GM19467 (cell line): ENCODE measurements around the gene TDRD10.
"Not testable (repeated sequence)": the region's sequence is repeated elsewhere in the genome, so short reads cannot be mapped to it uniquely, and the experiment has no call there.

ENCODE experiments used
- ATAC-seq: cut with Tn5 transposase; IDR thresholded peaks from one replicate; pipeline ENCODE4 v1.9.1; 2021; ENCODE audit warnings: mild to moderate bottlenecking, moderate library complexity; ENCODE audit not compliant: unreplicated experiment

TDRD10 gene

DNA sequence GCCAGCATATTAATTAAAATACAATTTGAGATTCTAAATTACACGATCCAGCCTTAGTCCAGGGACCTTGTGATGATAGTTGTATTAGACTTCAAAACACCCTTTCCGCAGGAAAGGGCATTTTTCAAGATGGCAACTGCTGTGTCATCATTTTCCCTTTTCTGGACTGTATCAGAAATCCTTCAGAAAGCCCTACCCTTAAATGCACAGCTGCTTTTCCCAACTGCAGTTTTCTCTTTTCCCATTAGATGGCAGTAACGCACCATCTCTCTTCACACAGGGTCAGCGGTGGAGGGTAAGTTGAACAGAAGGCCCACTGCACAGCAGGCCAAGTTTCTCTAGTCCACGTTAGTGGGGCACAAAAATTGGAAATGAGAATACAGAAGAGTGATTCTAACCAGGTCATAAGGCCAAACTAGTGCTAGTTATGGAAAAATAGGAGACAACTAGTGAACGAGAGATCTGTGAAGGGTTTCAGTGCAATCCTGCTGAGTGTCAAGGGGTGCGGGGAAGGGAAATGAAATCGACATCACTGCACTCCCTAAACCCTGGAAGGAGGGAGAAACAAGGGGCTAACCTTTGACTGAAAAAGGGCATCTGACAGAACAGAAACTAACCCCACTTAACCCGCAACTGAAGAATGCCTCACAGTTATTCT lies 22.1 kb upstream of the TDRD10 start:
- ATAC-seq = no peak

DNA sequence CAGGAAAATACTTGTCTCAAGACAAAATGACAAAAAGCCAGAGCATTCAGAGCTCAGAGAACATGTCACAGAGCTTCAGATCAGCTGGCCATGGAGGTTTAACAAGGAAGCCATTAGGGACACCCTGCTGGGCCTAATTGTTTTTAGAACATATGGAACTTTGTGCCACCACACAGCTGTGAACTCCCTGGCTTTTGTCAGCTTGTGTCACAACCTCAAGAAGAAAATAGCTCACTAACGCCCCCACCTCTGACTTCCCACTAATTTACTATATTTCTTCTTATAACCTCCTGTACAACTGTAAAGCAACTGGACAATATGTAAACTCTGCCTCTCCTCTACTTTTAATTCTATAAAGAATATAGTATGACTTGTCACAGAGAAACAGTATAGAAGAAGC lies 21.0 kb upstream of the TDRD10 start:
- no peak for ATAC-seq

DNA sequence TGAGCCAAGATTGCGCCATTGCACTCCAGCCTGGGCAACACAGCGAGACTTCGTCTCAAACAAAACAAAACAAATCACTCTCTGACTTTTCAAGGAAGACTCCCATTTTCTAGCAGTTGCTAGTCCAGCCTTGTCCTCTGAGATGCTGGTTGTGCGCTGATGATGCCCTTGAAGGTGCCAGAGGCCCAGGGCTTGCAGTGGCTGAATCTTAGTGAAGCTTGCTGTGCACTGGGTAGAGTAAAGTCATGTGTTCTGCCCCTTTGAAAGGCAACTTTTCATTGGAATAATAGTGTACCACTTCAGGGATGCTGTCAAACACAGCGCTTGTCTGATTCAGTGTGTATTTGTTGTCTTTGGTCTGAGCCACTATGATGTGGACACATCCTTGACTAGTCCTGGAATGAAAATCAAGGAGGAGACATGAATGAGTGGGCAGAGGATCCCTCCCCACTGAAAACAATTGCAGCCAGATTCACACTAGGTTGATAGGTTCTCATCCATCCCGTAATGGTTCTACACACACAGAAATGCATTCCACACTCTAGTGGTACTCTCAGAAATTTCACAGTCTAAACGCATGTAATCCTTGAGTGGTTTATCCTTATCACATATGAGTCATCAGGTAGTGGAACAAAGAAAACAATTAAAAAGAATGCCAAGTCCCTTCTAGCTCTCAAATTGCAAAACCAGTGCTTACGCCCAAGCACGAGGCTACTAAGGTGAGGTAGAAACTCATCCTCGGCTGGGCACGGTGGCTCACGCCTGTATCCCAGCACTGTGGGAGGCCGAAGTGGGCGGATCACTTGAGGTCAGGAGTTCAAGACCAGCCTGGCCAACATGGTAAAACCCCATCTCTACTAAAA lies 17.8 kb upstream of the TDRD10 start:
- no peak for ATAC-seq

DNA sequence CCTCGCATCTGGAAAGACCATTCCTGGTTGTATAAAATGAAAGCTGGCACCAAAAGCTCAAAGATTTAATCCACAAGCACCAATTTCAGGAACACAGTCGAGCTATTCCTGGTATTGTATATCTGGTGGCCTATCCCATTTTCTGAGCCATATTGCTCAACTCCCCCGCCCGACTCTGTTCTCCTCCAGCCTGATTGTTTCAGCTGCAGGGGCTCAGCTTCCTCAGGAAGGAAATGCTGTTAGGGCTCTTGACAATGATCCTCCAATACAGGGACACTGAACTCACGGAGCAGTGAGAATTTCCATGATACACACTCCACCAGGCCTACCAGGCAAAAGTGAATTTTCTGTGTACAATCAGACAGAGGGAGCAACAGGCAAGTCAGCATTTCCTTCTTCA lies 16.9 kb upstream of the TDRD10 start:
- no peak for ATAC-seq

DNA sequence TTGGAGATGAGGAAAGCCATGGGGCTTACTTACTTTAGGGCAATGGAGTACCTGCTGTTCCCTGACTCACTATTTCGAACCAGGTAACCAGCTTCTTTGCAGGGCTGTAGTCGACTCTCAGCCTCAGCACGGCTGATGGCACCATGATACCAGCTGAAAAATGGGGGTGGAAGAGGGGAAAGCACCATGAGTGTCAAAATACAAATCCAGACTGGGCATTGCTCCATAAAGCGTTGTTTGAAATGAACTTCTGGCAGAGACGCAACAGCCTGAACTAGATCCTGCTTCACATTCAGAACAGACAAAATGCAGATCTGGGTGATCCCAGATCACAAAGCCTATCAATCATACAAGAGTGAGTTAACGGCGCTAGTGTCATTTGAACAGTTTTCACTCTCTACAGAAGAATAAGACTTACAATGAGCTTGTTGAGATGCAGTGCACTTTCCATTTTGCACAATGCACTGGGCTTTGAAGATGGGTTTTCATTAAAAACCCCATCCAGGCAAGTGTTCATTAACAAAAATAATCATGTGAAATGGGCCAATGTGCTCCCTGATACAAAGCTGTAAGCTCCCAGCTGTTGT lies 16.0 kb upstream of the TDRD10 start:
- no peak for ATAC-seq

DNA sequence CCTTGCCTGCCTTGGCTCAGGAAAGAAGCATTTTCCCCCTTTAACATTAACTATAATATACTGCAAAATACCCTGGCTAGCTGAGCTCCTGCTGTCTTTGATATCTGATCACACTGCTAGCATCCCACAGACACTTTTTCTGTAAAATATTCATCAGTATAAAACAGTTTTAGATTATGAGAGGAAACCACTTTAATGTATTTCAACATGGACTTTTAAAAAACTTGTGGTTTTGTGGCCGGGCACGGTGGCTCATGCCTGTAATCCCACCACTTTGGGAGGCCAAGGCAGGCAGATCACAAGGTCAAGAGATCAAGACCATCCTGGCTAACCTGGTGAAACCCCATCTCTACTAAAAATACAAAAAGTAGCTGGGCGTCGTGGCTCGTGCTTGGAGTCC lies 15.3 kb upstream of the TDRD10 start:
- not testable (repeated sequence) for ATAC-seq

DNA sequence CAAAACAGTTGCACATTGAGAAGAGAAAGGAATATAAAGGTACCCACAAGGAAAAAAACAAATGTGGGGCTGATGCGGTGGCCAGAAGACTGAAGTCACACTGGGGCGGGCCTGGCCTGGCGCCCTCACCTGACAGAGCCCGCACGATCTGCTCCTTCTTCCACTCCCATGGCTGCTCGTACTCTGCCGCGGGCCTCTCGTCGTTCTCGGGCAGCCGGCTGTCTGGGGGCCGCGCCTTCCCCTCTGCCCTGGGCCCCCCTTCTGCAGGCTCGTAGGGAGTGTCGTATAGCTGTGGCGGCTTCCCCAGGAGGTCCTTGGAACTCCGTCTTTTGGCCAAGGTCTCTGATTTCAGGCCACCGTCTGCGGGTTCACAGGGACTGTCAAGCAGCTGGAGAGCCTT lies 13.1 kb upstream of the TDRD10 start:
- ATAC-seq = no peak

DNA sequence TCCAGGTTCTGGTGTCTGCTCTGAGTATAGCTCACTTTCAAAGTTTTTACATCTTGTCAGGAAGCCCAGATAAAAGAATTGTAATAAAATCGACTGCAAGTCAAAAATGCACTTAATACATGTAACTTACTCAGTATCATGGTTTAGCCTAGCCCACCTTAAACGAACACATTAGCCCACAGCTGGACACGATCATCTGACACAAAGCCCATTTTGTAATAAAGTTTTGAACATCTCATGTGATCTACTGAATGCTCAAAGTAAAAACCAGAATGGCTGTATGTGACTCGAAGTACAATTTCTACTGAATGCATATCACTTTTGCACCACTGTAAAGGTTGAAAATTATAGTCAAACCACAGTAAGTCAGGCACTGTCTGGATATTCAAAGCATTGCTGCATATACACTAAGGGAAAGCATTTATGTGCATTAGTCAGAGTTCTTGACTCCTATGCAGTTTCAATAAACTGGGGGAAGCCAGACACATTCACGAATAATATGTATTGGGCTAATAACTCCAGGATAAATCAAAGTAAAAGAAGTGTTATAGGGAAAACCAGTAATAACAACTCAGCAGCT lies 12.2 kb upstream of the TDRD10 start:
- no peak for ATAC-seq

DNA sequence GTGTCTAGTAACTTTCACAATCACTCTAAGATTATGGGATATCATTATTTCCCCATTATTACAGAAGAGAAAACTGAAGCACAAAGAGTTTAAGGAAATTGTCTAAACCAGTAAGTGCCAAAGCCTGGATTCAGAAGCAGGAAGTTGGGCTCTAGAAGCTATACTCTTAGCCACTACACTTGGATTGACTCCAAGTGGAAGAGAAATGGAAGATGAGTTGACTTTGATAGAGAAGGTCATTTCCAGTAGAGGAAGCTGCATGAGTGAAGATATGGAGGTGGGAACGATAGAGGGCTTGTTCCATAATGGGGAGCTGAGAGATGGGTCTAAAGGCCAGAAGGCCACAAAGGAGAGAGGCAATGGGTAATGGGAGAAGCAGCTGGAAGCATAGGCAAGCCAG lies 11.7 kb upstream of the TDRD10 start:
- no peak for ATAC-seq

DNA sequence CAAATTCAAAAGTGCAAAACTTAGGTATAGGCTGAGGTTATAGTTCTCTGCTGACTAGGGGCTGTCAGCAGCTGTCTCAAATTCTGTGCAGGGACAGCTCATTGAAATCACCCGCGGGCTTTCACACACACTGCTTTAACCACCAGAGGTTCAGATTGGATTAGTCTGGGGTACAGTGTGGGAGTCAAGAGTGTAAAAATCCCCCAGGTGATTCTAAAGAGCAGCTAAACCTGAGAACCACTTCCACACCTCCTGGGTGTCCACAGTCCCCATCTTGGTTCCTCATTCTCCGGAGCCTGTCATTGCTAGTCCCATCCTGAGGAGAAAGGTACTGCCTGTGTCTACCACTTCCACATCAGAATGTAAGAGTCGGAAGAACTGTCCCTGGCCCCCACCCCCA lies 9.9 kb upstream of the TDRD10 start:
- no peak for ATAC-seq

DNA sequence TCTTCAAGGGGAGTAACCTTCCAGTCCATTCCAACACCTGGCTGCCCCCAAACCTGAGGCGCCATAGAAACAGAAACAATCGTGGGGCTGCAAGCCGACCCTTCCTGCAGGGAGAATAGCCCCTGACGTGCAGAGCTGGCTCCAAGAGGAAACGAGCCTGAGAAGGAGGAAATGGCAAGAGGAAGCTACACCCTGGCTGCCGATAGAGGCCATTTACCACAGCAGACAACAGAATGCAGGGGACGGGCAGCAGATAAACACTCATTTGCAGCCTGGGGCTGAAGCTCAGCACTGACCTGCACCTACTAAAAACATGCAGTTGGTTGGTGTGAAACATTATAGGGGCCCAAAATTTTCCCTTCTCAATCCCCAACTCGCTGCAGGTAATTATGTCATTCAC lies 8.7 kb upstream of the TDRD10 start:
- ATAC-seq = no peak

DNA sequence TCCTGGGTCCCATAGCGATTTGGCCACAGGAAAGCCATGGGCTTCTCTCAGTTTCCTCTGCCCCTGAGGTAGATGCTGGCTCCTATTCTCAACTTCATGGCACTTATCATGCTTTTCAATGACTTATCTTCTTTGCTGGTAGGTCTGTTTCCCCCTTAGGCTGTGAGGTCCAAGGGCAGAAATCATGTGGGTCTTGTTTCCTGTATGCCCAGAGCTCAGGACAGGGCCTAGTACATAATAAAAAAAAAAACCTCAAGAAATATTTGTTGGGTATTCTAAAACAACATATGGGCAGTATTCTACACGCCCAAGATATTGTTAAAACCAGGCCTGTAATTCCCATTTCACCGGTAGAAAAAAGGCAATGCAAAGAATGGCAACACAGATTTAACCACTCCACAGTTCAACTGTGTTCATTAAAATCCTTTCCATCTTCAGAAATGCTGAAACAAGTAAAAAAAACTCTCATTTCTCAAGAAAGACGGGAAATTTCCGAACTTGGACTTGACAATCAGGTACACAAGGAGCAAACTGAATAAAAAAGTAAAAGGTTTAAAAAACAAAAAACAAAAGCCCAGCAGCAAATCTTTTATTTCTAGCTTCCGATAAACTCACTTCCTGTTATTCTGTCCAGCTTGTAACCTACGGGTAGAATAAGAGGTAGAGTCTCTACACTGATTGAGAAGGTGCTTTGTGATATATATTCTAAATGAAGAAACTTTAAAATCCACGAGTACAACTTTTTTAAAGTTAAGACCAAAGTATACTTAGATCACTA lies 6.3 kb upstream of the TDRD10 start:
- ATAC-seq = no peak

DNA sequence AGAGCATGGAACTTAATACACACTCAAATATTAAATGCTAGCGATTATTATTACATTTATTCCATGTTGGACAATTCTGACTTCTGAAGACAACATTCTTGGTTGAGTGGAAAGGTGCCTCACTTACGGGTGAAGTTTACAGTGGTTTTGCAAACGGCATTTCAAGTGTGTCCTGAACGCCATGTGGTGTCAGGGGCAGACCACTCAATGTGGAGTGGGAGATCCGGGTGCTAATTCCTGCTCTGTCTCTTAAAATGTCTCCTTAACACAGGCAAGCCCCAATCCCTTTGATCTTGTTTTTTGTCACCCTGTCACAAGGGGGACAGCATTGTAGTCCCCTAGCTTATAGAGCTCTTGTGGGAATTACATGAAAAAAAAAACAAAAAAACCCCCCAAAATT lies 5.6 kb upstream of the TDRD10 start:
- ATAC-seq = no peak

DNA sequence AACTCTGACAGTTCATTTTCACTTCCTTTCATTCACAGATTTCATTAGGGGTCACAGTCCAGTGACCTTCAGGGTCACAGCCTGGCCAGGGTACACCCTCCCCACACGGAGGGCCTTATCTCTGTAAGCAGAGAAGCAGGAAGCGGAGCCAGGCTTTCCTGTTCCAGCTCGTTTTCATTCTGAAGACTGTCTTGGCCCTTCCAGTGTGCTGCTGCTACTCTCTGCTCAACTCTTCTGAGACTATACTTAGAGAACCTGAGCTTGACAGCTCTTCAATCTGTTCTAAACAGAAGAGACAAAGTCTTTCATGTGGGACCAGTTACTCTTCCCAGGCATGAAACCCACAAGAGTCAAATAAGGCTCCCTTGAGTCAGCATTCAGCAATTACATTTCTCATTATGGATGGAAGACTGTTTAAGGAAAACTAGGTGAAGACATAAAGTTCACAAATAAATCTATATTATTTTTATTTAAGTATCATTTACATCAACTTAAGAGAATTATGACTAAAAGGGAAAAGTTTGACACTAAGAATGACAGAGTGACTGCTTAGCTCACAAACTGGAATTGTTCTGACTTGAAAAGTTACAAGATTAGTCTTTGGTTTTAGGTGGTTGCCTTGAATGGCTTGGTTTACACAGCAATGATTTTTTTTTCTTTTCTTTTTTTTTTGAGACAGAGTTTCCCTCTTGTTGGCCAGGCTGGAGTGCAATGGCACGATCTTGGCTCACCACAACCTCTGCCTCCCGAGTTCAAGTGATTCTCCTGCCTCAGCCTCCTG lies 4.8 kb upstream of the TDRD10 start:
- no peak for ATAC-seq

DNA sequence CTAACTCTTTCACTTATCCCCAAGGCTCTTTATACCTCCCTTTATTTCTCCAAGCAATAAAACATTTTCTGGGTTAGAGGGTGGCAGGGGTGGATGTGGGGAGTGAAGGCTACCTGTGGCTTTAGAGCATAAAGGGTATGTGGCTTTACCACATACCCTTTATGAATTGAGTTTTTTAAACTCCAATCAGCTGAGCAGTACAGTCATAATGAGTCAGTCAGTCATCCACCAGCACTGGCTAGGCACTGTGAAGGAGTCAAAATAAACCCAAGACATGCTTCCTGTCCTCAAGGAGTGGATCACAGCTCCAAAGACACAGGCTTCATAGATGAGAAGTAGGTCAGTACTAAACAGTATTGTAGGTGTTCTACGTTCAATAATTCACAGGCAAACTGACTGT lies 2.6 kb upstream of the TDRD10 start:
- ATAC-seq = no peak

DNA sequence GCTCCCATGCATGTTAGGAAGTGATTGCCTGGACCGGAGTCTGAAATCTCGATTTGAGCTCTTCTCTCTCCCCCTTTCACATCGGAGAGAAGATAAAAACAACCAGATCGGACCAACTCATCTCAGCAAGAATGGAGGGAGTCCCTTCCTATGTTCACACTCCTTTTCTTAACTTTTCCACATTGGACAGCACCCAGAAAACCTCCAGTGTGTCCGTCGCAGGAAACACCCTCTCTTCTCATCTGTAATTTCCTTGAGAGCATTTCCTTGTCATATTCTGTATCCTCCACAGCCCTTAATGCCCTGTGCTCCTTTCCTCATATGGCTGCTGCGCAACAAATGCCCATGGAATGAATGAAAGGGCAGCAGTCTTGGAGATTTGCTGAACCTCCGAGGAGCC lies 1.5 kb upstream of the TDRD10 start:
- no peak for ATAC-seq

DNA sequence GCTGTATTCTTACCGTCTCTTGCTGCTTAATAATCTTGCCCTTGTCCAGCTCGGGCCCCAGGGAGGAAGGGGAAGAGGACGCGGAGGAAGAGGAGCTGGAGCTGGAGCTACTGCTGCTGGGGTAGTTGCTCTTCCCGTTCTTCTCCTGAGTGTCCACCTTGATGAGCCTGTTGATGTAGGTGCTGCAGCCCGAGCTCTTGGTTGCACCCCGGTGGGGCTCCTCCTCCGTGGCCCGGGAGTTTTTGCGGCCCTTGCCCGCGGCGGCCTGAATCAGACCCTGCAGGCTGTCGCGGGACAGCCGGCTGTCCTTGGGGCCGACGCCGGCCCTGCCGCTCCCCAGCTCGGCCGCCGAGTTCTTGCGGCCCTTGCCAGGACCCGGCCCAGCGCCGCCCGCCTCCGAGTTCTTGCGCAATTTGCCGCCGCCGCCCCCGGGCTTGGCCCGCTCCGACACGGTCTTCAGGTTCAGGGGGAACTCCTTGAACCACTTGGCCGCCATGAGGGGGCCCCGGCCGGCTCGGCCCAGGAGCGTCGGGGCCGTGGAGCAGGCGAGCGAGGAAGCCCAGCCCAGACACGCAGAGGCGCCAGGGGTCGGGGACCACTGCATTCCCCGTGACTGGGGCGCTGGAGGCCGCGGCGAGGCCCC lies 475 bp upstream of the TDRD10 start:
- ATAC-seq = no peak

DNA sequence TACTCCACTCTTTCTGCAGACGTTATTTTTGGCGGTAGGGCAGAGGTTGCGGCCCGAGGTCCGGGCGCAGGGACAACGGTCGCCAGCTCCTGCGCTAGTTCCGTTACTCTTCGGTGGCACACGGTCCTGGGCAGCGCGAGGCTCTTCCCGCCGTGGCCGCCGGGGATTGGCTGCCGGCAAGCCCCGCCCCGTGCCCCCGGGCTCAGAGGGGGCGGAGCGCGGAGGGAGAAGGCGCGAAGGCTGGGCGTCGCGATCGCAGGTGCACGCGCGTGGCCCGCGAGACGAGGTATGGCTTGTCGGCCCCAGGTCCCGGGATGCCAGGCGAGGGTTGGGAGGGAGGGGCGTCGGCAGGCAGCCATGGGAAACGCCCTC lies 711 bp downstream of the TDRD10 start:
- ATAC-seq = no peak

DNA sequence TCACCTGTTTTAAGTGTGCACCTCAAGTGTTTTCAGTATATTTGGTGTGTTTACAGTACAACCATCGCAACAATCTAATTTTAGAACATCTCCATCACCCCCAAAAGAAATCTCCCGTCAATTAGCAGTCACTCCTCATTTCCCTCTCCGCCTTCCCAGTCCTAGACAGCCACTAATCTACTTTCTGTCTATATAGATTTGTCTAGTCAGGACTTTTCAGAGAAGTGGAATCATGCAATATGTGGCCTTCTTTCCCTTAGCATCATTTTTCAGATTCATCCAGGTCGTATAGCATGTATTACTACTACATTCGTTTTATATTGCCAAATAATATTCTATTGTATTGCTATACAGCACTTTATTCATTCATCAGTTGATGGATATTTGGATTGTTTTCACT lies 1.9 kb downstream of the TDRD10 start:
- no peak for ATAC-seq

DNA sequence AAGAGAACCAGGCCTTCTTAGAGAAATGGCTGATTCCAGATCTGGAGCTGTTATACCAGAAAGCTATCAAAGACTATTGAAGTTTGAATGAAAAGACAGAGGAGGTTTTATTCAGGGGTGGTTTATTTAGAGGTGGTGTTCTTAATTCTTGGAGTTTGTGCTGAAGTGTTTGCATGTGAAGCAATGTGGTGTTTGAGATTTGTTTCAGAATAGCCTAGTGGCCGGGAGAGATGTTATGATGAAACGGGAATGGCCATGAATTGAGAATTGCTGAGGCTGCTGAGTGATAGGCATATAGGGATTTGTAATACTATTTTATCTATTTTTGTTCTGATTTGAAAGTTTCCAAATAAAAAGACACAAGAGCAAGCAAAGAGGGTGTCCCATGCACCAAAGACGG lies 10.7 kb downstream of the TDRD10 start:
- no peak for ATAC-seq
